T-helper 1 cell (primary cell): ENCODE results near the gene ASPSCR1.

ENCODE experiments used
- DNase-seq, 5 donors: peaks; one replicate each; pipeline ENCODE4 v3.0.0-alpha.2; 2012 to 2020
- total RNA-seq, 4 donors: gene quantifications; one replicate each; lab custom pipeline; 2026; lab: John Stamatoyannopoulos, UW

ASPSCR1 gene, protein sequence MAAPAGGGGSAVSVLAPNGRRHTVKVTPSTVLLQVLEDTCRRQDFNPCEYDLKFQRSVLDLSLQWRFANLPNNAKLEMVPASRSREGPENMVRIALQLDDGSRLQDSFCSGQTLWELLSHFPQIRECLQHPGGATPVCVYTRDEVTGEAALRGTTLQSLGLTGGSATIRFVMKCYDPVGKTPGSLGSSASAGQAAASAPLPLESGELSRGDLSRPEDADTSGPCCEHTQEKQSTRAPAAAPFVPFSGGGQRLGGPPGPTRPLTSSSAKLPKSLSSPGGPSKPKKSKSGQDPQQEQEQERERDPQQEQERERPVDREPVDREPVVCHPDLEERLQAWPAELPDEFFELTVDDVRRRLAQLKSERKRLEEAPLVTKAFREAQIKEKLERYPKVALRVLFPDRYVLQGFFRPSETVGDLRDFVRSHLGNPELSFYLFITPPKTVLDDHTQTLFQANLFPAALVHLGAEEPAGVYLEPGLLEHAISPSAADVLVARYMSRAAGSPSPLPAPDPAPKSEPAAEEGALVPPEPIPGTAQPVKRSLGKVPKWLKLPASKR
- 23.1 to 37.1 (median 31.3) reads per million in 4 donors for total RNA-seq

DNA sequence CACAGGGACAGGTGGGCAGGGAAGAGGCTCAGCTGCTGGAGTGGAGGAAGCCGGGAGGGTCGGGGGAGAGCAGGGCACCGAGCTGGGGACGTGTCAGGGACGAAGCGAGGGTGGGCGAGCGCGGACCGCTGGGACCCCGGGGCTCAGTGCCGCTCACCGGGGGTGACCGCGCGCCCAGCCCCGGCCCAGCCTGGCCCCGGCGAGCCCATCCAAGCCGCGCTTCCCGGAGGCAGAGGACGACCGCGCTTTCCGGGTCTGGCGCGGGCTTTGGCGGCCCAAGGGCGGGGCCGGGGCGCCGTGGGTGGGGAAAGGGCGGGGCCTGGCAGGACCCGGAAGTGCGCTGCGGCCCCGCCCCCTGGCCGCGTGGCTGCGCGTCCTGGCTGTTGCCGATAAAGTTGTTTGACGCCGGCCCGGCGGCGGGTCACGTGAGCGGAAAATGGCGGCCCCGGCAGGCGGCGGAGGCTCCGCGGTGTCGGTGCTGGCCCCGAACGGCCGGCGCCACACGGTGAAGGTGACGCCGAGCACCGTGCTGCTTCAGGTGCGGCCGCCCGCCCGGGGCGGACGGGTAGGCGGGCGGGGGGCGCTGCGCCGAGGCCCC lies at the start of gene ASPSCR1:
TSS of gene ASPSCR1 (plus strand) at position 419 of the 598 bp plus-strand sequence. CDS start at position 437, 18 bp downstream.
- DNase-seq, result peak; percentile 82 to 94 (median 87)

DNA sequence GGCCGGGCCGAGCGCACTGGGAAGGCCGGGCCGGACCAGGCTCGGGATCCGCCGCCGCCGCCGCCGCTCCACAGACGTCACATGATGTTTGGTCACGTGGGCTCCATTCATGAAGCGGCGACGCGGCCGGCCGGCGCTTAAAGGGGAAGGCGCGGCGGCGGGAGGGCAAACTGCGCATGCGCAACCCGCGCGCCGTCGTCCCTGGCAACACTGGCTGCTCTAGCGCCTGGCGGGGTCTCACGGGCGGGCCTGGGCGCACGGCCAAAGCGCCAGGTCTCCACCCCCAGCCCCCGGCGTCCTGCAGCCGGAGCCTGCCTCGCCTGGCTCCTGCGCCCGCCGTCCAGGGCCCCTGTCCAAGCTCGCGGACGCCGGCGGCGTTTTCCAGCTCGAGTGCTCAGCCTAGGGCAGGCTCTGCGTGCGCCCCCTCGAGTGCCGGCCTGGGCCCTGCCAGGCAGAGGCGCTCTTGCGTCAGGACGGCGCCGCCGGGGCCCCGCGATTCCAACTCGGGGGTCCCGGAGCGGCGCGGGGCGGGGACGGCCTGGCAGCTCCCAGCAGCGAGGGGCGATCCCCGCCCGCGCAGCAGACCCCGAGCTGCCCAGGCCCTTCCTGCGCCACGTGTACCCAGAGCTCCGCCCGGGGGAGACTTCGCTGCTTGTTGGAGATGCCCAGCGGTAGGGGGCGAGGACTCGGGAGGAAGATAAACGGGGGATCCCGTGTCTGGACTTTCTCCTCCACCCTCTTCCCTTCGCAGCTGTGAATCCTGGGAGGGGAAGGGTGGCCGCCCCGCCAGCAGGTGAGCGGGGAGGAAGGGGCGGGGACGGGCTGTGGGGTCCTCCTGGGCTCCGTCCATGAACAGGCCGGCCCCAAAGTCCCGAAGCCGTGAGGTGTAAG lies 49.5 kb upstream of the ASPSCR1 start, which contains the start of gene MAFG:
TSS of gene MAFG (minus strand) at position 83 of the 891 bp plus-strand sequence. CDS start 4,550 bp downstream, outside the sequence.
- peak; percentile 85 to 93 (median 86) for DNase-seq

- DNase-seq, result no peak
Observed at GRCh38 chr17:81928544-81929252, 48.7 kb upstream of the ASPSCR1 start.

DNA sequence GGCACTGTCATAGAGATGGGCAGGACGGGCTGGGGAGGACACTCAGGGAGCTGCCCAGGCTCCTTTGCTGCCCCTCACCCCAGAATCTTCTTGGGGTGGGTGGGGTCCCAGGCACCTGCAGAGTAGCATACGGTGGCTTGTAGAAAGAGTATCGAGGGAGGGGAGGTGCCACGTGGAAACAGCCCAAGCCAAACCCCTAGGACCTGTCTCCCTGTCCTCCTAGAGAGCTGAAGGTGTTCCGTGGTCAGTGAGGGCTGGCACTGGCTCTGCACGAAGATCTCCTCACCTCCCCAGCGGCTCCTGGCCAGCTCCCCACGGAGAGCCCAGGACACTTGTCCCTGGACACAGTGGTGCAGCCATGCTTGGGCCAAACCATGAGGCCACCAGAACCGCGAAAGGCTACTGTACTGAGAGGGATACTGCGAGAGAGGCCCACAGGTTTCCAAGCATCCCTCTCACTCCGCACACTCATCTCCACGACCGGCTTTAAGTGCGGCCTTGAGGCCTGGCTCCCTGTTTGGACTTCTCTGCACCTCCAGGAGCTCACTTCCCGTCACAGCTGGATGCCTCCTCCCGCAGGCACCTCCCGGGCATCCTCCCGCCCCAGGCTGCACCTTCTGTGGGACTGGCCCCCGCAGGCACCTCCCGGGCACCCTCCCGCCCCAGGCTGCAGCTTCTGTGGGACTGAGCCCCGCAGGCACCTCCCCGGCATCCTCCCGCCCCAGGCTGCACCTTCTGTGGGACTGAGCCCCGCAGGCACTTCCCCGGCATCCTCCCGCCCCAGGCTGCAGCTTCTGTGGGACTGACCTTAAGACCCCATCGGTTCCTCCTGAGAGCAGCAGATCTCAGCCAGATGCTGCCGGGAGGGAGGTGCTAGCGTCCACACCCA lies 47.9 kb upstream of the ASPSCR1 start:
- DNase-seq, result no peak

DNA sequence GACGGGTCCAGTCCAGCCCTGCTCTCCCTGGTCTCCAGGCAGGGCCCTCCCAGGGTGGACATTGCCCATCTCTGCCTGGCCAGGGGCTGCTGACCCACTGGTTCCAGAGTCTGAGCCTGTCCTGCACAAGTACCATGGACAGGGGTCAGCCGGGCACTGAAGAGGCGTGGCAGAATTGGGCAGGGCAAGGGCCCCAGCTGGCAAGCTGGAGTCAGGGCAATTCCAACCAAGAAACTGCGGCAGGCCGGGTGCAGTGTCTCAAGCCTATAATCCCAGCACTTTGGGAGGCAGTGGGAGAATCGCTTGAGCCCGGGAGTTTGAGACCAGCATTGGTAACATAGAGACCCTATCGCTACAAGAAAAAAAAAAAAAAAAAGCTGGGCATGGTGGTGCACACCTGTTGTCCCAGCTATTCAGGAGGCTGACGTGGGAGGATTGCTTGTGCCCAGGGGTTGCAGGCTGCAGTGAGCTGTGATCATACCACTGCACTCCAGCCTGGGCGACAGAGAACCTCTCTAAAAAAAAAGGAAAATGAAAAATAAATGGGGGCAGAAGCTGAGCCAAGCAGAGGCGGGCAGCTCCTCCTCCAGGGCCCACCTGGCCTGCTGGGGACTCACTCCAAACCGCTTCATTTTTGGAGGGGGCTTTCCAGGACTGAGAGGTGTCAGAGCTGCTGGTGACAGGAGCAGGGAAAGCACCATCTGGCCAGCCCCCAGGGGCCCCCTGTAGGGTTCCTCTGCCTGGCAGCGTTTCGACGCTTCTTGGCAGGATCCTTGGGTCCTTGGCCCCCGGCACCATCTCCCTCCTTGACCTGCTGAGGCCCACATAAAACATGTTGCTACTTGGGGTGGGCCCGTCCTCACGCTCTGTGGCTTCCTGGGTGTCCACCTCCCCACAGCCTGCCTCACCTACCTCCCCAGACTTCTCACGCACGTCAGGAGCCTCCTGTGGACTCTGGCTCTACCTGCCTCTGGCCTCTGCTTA lies 47.0 kb upstream of the ASPSCR1 start:
- no peak for DNase-seq

GRCh38 chr17:81931189-81931556 lies 46.3 kb upstream of the ASPSCR1 start:
- no peak for DNase-seq

DNA sequence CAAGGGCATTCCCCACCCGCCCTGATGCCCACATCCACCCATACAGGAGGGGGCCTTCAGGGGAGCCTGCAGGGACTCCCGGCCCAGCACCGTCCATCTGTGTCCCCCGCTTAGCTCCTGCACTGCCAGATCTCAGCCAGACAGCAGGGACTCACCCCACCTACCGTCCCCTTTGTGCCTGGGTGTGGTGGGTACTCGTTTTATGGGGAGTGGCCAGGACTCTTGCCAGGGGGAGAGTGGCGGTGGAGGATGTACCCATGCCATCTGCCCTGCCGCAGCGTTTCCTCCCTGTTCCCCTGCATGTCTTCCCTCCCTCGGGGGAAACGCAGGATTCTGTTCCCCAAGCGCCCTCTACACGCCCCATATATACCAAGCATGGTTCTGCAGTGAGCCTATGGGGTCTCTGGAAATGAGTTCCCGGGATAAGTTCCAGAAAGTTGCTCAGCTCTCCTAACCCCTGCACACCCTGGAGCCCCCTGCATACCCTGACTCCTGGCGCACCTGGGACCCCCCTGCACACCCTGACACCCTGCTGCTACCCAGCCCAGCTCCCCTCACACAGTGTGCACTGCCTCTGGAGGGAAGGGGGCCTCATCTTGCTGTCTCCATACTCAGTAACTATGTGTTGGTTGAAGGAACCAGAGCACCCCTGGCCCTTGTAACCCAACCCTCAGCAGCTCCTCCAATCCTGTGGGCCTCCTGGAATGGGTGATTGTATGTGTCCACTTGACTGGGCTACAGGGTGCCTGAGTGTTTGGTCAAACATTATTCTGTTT lies 45.7 kb upstream of the ASPSCR1 start:
- no peak for DNase-seq

- no peak for DNase-seq
Observed at GRCh38 chr17:81932333-81932983, 45.0 kb upstream of the ASPSCR1 start.

DNA sequence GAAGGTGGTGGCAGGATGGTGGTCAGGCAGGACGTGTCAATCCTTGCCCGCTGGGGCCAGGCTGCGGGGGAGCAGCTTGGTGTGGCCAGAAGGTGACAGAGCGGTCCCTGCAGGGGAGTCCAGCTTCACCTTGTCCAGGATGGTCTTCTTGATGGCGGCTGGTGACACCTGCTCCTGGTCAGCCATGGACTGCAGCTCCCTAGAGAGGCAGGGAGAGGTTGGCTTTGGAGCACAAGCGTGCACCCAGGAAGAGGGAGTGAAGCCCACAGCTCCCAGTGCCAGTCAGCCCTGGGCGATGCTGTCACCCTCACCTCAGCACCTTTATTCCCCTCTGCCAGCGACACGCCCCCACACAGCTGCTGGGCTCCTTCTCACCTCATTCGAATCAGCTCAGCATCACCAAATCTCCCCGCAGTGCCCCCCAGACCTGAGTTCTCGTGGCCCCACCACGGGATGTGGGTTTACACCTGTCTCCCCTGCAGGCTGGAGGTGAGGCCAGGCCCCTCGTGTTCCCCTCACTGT lies 44.2 kb upstream of the ASPSCR1 start:
- no peak for DNase-seq

DNA sequence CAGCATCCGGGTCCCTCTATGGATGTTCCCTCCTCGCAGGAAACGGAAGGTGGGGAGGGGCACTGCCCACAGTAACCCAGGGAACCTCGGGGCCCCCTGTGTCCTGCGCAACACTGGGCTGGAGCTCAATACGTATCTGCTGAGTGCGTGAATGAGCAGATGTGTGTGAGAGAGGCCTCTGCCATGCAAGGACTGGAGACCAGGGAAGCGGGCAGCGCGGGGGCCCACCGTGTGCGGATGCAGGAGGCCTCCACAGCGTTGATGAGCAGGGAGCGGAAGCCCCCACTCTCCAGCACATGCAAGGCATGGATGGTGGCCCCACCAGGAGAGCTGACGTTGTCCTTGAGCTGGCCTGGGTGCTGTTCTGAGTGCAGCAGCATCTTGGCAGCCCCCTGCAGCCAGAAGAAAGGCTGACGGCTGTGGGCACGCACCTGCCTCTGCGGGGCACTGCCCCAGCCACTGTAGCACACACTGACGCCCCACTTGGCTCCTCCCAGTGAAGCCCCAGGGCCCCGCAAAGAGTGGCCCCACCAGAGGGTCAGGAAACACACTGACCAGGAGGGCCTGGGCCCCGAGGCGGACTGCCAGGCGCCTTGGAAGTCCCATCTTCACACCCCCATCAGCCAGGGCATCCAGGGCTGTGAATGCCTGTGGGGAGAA lies 43.2 kb upstream of the ASPSCR1 start:
- no peak for DNase-seq

- no peak for DNase-seq
Observed at GRCh38 chr17:81934850-81935708, 42.4 kb upstream of the ASPSCR1 start.

- DNase-seq, result no peak
Observed at GRCh38 chr17:81935709-81936084, 41.7 kb upstream of the ASPSCR1 start.

DNA sequence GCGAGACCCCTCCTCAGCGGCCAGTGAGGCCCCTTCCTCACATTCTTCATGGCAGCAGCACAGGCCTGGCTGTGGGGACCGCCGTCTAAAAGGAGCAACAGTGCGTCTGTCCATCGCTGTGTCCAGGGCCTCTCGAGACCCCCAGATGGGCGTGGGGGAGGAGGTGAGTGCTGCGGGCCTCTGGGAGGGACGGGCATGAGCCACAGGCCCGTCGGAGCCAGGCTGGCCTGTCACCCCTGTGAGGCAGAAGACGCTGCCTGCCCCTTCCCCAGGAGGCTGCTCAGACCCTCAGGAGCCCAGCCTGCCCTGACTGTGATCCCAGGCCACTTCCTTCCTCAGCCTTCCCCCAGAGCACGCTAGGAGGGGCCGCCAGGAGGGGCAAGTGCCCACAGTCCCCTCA lies 38.2 kb upstream of the ASPSCR1 start:
- DNase-seq, result no peak

DNA sequence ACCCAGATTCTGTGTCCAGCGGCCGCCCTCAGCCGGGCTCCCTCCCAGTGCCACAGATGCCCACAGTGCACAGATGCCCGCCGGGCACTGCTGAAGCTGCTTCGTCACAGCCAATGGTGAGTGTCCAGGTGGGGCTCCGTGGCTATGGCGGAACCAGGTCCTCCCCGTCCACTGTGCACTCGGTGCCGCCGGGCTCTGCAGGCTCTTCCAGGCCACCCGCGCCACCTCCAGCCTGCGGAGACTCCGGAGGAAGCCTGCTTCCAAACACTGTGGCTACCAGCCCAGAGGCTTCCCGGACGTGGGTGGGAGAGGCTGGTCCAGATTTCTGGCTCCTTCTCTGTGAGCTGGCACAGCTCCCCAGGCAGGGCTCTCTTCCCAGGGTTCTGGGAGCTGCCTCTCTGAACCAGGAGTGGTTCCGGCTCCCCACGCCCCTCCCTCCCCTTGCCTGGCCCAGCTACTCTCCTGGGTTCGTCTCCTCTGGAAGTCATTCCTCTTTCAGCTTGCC lies 37.5 kb upstream of the ASPSCR1 start:
- no peak for DNase-seq

- no peak for DNase-seq
Observed at GRCh38 chr17:81940538-81941483, 36.6 kb upstream of the ASPSCR1 start.
